Breast epithelium (tissue), 4 donors: ENCODE data around the gene DOCK10. TPM values are rescaled to one million over a fixed set of nuclear protein-coding genes. Genes with fewer than 3 reads are reported as not detected.

Experiments used
- DNase-seq, 2 donors: peaks; one replicate each; pipeline ENCODE4 v3.0.0-alpha.2; 2019; ENCODE audit warnings: low spot score in 2 of 2
- H3K27ac ChIP-seq, 2 donors: fragments of 200-600 bp; sonication (generic) in 1 of 2; one replicate each; pipeline ENCODE4 v1.5.1; 2016 to 2019; ENCODE audit warnings: mild to moderate bottlenecking in 1 of 2
- H3K27me3 ChIP-seq, 2 donors: fragments of 200-600 bp; sonication (generic) in 1 of 2; one replicate each; pipeline versions ENCODE4 v1.5.1 to v1.6.0; 2017 to 2019; ENCODE audit warnings: control low read depth in 1 of 2, mild to moderate bottlenecking in 1 of 2
- H3K36me3 ChIP-seq: fragments of 200-600 bp; one replicate; pipeline ENCODE4 v1.5.1; 2019
- H3K4me1 ChIP-seq, 2 donors: fragments of 200-600 bp; sonication (generic); one replicate each; pipeline ENCODE4 v1.5.1; 2016 to 2019; ENCODE audit warnings: control low read depth in 1 of 2
- H3K4me3 ChIP-seq, 3 donors: fragments of 200-600 bp; sonication (generic); 1 replicate in 2 of 3; 2 replicates in 1 of 3; pipeline ENCODE4 v1.5.1; 2016 to 2019; ENCODE audit warnings: mild to moderate bottlenecking in 3 of 3, moderate library complexity in 2 of 3
- H3K9me3 ChIP-seq, 2 donors: fragments of 200-600 bp; sonication (generic) in 1 of 2; one replicate each; pipeline ENCODE4 v1.5.1; 2016 to 2019; ENCODE audit warnings: control low read depth in 1 of 2
- POLR2A ChIP-seq: fragments of 450-650 bp; IDR thresholded peaks from one replicate; pipeline ENCODE4 v1.6.1; 2016; ENCODE audit warnings: antibody characterized with exemption, mild to moderate bottlenecking, moderate library complexity
- POLR2AphosphoS5 ChIP-seq, 3 donors: sonication (generic); formaldehyde crosslinking; IDR thresholded peaks; one replicate each; pipeline ENCODE4 v1.6.1; 2017; ENCODE audit warnings: antibody characterized with exemption in 3 of 3
- intact Hi-C: fragments of 100-400 bp; cut with DNase I; formaldehyde crosslinking; loops from one replicate; pipeline ENCODE4 v1.15.1; 2023; ENCODE audit warnings: low total_unique reads
- total RNA-seq, 3 donors: library from RNA; depleted of rRNA; stranded (reverse); fragments of >200 nt; gene quantifications; one replicate each; pipeline ENCODE4 v1.1.0, GENCODE V29; 2016
- TF ChIP-seq, protein P1 (sequence below), 3 donors: fragments of 450-650 bp; IDR thresholded peaks; one replicate each; pipeline ENCODE4 v1.5.1; 2016 to 2017; ENCODE audit warnings: antibody characterized with exemption in 3 of 3, mild to moderate bottlenecking in 3 of 3, moderate library complexity in 3 of 3

Gene DOCK10
- total RNA-seq, 3 donors from 2014 or later, result 13.8 to 23.9 (median 15.4) TPM

- DNase-seq, result no peak
- TF ChIP-seq POLR2A, result no peak
- TF ChIP-seq, protein P1, sequence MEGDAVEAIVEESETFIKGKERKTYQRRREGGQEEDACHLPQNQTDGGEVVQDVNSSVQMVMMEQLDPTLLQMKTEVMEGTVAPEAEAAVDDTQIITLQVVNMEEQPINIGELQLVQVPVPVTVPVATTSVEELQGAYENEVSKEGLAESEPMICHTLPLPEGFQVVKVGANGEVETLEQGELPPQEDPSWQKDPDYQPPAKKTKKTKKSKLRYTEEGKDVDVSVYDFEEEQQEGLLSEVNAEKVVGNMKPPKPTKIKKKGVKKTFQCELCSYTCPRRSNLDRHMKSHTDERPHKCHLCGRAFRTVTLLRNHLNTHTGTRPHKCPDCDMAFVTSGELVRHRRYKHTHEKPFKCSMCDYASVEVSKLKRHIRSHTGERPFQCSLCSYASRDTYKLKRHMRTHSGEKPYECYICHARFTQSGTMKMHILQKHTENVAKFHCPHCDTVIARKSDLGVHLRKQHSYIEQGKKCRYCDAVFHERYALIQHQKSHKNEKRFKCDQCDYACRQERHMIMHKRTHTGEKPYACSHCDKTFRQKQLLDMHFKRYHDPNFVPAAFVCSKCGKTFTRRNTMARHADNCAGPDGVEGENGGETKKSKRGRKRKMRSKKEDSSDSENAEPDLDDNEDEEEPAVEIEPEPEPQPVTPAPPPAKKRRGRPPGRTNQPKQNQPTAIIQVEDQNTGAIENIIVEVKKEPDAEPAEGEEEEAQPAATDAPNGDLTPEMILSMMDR (IDR thresholded peaks at IDR 0.05), result no peak
- TF ChIP-seq POLR2AphosphoS5 (IDR thresholded peaks at IDR 0.05), result no peak
- Histone ChIP-seq H3K27ac (no peak overlapping the region), H3K4me3 (no peak overlapping the region), H3K27me3 (no peaks in the 10 kb centered on the region), H3K4me1 (no peaks in the 10 kb centered on the region), H3K9me3 (no peaks in the 10 kb centered on the region), H3K36me3 (no peaks in the 10 kb centered on the region)
- intact Hi-C loops, result no loop called here
Measured at GRCh38 chr2:224716921-224717320, 325.3 kb downstream of the DOCK10 start.

- Histone ChIP-seq H3K9me3 (no peaks in the 10 kb centered on the region), H3K36me3 (no peaks in the 10 kb centered on the region), H3K27ac (no peak within 1 kb of the TSS), H3K4me1 (no peaks in the 10 kb centered on the region), H3K4me3 (no peak within 1 kb of the TSS), H3K27me3 (no peaks in the 10 kb centered on the region)
- TF ChIP-seq, protein P1 (IDR thresholded peaks at IDR 0.05), result no peak
- TF ChIP-seq POLR2A (no peak), POLR2AphosphoS5 (IDR thresholded peaks at IDR 0.05) (no peak)
- no peak for DNase-seq
- intact Hi-C loops, result no loop called here
Measured at GRCh38 chr2:224716201-224716600, 326.1 kb downstream of the DOCK10 start, which contains the start of gene CCDC195. TSS of gene CCDC195 (minus strand) at chr2:224716365. CDS start at chr2:224716365, 0 bp downstream.
